Measurements from ENCODE around the gene RBM20. TPM values are rescaled to one million over a fixed set of nuclear protein-coding genes. Genes with fewer than 3 reads are reported as not detected.
"Not testable (repeated sequence)": the region's sequence is repeated elsewhere in the genome, so short reads cannot be mapped to it uniquely, and the experiment has no call there.

Gene RBM20
- total RNA-seq, 1 donor from 2014 or later: 0.58 TPM

GRCh38 chr10:110636572-110636931 is 7.6 kb upstream of the RBM20 start:
- H3K27me3 Mint-ChIP-seq (ENCODE audit: low read depth): peaks cover 35% of the 10 kb centered on the region
- no peak overlapping the region for H3K4me3 Mint-ChIP-seq
- no peak for DNase-seq (ENCODE audit: low read depth, low spot score)
- H3K36me3 Mint-ChIP-seq (ENCODE audit: low read depth): no peaks in the 10 kb centered on the region
- TF ChIP-seq CTCF (conservative IDR thresholded peaks at IDR 0.05): no peak
- H3K4me1 Mint-ChIP-seq: peaks cover 19% of the 10 kb centered on the region
- H3K9me3 Mint-ChIP-seq: no peaks in the 10 kb centered on the region
- H3K27ac Mint-ChIP-seq (ENCODE audit: unreplicated experiment): no peak overlapping the region

- no peaks in the 10 kb centered on the region for H3K36me3 Mint-ChIP-seq (ENCODE audit: low read depth)
- DNase-seq (ENCODE audit: low read depth, low spot score): no peak
- H3K27me3 Mint-ChIP-seq (ENCODE audit: low read depth): peaks cover 40% of the 10 kb centered on the region
Observed at GRCh38 chr10:110636932-110637557, 7.1 kb upstream of the RBM20 start.

GRCh38 chr10:110637558-110638053 is 6.5 kb upstream of the RBM20 start:
- TF ChIP-seq CTCF (conservative IDR thresholded peaks at IDR 0.05): no peak
- H3K4me3 Mint-ChIP-seq: no peak overlapping the region
- no peaks in the 10 kb centered on the region for H3K36me3 Mint-ChIP-seq (ENCODE audit: low read depth)
- peaks cover 46% of the 10 kb centered on the region for H3K27me3 Mint-ChIP-seq (ENCODE audit: low read depth)
- no peak for DNase-seq (ENCODE audit: low read depth, low spot score)
- H3K27ac Mint-ChIP-seq (ENCODE audit: unreplicated experiment): no peak overlapping the region
- H3K4me1 Mint-ChIP-seq: peaks cover 27% of the 10 kb centered on the region
- H3K9me3 Mint-ChIP-seq: no peaks in the 10 kb centered on the region

More at GRCh38 chr10:110636932-110637557, 7.1 kb upstream of the RBM20 start:
- TF ChIP-seq CTCF (conservative IDR thresholded peaks at IDR 0.05): no peak
- H3K27ac Mint-ChIP-seq (ENCODE audit: unreplicated experiment): no peak overlapping the region
- H3K4me3 Mint-ChIP-seq: no peak overlapping the region
- no peaks in the 10 kb centered on the region for H3K9me3 Mint-ChIP-seq
- H3K4me1 Mint-ChIP-seq: peaks cover 23% of the 10 kb centered on the region

GRCh38 chr10:110638319-110638718 is 5.8 kb upstream of the RBM20 start:
- no peak for TF ChIP-seq CTCF (conservative IDR thresholded peaks at IDR 0.05)
- Mint-ChIP-seq H3K9me3 (no peaks in the 10 kb centered on the region), H3K27ac (ENCODE audit: unreplicated experiment) (no peak overlapping the region), H3K36me3 (ENCODE audit: low read depth) (no peaks in the 10 kb centered on the region), H3K4me3 (no peak overlapping the region), H3K4me1 (peaks cover 33% of the 10 kb centered on the region), H3K27me3 (ENCODE audit: low read depth) (peaks cover 53% of the 10 kb centered on the region)
- DNase-seq (ENCODE audit: low read depth, low spot score): no peak

- H3K27me3 Mint-ChIP-seq (ENCODE audit: low read depth): peaks cover 56% of the 10 kb centered on the region
- peaks cover 35% of the 10 kb centered on the region for H3K4me1 Mint-ChIP-seq
- H3K27ac Mint-ChIP-seq (ENCODE audit: unreplicated experiment); H3K4me3 Mint-ChIP-seq; H3K9me3 Mint-ChIP-seq; DNase-seq (ENCODE audit: low read depth, low spot score); H3K36me3 Mint-ChIP-seq (ENCODE audit: low read depth): not testable (repeated sequence)
Observed at GRCh38 chr10:110639046-110639445, 5.1 kb upstream of the RBM20 start.

GRCh38 chr10:110639858-110640257 is 4.3 kb upstream of the RBM20 start:
- H3K36me3 Mint-ChIP-seq (ENCODE audit: low read depth); H3K27ac Mint-ChIP-seq (ENCODE audit: unreplicated experiment); DNase-seq (ENCODE audit: low read depth, low spot score); H3K4me3 Mint-ChIP-seq; H3K9me3 Mint-ChIP-seq: not testable (repeated sequence)
- peaks cover 61% of the 10 kb centered on the region for H3K27me3 Mint-ChIP-seq (ENCODE audit: low read depth)
- peaks cover 39% of the 10 kb centered on the region for H3K4me1 Mint-ChIP-seq
